ENCODE measurements around the gene BCL7C. TPM values are rescaled to one million over a fixed set of nuclear protein-coding genes. Genes with fewer than 3 reads are reported as not detected.

The BCL7C gene
- total RNA-seq, 1 experiment from 2014 or later, result 45.8 TPM

DNA sequence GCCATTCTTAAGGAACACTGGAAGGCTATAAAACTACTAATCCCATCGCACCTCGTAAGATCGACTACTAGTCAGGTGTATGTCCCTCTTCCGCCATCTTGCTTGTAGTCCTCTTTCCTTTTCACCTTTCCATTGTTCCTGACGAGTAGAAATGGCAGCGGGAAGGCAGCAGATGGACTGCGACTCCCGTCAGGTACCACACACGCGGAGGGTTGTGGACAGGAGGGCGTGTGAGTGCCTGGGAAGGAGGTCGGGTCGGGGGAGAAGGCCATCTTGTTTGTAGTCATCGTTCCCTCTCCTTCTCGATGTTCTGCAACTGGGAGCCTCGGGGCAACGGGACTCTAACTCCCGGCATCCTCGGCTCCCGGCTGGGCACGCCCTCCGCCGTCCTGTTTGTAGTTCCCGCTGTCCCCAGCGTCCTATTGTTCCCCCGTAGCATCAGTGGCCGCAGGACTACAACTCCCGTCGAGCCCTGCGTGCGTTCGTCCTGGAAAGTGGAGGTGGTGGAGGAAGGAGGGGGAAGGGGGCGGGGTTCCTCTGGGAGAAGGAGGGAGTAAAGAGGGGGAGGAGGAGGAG is 29.2 kb upstream of the BCL7C start:
- CTCF ChIA-PET, result no interaction called here

DNA sequence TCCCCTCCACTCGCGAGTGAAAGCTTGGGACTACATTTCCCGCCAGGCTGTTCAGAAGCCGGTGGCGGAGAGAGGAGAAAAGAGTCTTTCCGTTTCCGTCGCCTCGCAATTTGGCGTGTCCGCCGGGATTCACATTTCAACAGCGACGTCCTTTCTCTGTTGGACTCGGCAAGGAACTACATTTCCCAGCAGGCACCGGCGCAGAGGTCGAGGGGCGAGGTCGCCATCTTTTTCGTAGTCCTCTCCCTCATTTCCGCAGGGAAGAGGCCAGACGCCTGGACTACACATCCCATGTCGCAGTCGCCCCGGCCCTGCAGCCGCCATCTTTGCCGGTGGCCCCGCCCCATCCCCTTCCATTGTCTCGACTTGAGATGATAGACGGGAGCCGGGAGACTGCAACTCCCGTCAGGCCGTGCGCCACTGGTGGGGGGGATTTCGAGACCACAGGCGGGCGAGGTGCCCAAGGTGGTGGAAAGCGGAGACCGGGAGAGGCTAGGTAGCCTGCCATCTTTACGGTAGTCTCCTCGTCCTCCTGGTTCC is 28.6 kb upstream of the BCL7C start:
- POLR2A ChIA-PET, result no interaction called here

More for the DNA sequence above, 29.2 kb upstream of the BCL7C start:
- H3K27me3 ChIP-seq (ENCODE audit: control insufficient read depth, insufficient read depth, low read length), result no peaks in the 10 kb centered on the region
- 0 out of 2 replicates have a peak, but pooled peaks have one; percentile 5 for TF ChIP-seq TCF7L2 (IDR thresholded peaks at IDR 0.05; ENCODE audit: low read depth, low read length)
- TF ChIP-seq, protein P1, sequence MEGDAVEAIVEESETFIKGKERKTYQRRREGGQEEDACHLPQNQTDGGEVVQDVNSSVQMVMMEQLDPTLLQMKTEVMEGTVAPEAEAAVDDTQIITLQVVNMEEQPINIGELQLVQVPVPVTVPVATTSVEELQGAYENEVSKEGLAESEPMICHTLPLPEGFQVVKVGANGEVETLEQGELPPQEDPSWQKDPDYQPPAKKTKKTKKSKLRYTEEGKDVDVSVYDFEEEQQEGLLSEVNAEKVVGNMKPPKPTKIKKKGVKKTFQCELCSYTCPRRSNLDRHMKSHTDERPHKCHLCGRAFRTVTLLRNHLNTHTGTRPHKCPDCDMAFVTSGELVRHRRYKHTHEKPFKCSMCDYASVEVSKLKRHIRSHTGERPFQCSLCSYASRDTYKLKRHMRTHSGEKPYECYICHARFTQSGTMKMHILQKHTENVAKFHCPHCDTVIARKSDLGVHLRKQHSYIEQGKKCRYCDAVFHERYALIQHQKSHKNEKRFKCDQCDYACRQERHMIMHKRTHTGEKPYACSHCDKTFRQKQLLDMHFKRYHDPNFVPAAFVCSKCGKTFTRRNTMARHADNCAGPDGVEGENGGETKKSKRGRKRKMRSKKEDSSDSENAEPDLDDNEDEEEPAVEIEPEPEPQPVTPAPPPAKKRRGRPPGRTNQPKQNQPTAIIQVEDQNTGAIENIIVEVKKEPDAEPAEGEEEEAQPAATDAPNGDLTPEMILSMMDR (IDR thresholded peaks at IDR 0.05), result no peak
- intact Hi-C loops (cut with micrococcal nuclease; ENCODE audit: unreplicated experiment), result no loop called here
- no peaks in the 10 kb centered on the region for H3K9me3 ChIP-seq (ENCODE audit: control insufficient read depth, insufficient read depth, low read depth, low read length)
- BruUV-seq (replicated peaks), result no TSS peak
- DNase-seq (ENCODE audit: low read depth, low spot score), result peak; percentile 99
- H3K36me3 ChIP-seq (ENCODE audit: control insufficient read depth, insufficient read depth, low read length), result no peaks in the 10 kb centered on the region
- peak overlapping the region; percentile 87 to 91 for H3K4me3 ChIP-seq (ENCODE audit: low read depth in 2 of 2, low read length in 2 of 2)
- POLR2A ChIA-PET, result no interaction called here
- H3K4me1 ChIP-seq (ENCODE audit: control insufficient read depth, insufficient read depth, low read length), result peaks cover 9% of the 10 kb centered on the region
- in situ Hi-C loops (cut with HindIII; ENCODE audit: low pct_unique_long_range_greater_than_20kb, low sequenced_read_pairs), result no loop called here
- H3K27ac ChIP-seq (ENCODE audit: low read length), result peak overlapping the region; percentile 99
- peak; percentile 86 for ATAC-seq

More for the DNA sequence above, 28.6 kb upstream of the BCL7C start:
- Histone ChIP-seq H3K4me1 (ENCODE audit: control insufficient read depth, insufficient read depth, low read length) (peaks cover 9% of the 10 kb centered on the region), H3K4me3 (ENCODE audit: low read depth in 2 of 2, low read length in 2 of 2) (peak overlapping the region; percentile 87 to 91), H3K9me3 (ENCODE audit: control insufficient read depth, insufficient read depth, low read depth, low read length) (no peaks in the 10 kb centered on the region), H3K36me3 (ENCODE audit: control insufficient read depth, insufficient read depth, low read length) (no peaks in the 10 kb centered on the region), H3K27me3 (ENCODE audit: control insufficient read depth, insufficient read depth, low read length) (no peaks in the 10 kb centered on the region), H3K27ac (ENCODE audit: low read length) (peak overlapping the region; percentile 99)
- CTCF ChIA-PET, result no interaction called here
- peak; percentile 99 for DNase-seq (ENCODE audit: low read depth, low spot score)
- intact Hi-C loops (cut with micrococcal nuclease; ENCODE audit: unreplicated experiment), result no loop called here
- in situ Hi-C loops (cut with HindIII; ENCODE audit: low pct_unique_long_range_greater_than_20kb, low sequenced_read_pairs), result no loop called here
- TSS peak; percentile 91 for BruUV-seq (replicated peaks)
- peak; percentile 92 for ATAC-seq
- TF ChIP-seq, protein P2, sequence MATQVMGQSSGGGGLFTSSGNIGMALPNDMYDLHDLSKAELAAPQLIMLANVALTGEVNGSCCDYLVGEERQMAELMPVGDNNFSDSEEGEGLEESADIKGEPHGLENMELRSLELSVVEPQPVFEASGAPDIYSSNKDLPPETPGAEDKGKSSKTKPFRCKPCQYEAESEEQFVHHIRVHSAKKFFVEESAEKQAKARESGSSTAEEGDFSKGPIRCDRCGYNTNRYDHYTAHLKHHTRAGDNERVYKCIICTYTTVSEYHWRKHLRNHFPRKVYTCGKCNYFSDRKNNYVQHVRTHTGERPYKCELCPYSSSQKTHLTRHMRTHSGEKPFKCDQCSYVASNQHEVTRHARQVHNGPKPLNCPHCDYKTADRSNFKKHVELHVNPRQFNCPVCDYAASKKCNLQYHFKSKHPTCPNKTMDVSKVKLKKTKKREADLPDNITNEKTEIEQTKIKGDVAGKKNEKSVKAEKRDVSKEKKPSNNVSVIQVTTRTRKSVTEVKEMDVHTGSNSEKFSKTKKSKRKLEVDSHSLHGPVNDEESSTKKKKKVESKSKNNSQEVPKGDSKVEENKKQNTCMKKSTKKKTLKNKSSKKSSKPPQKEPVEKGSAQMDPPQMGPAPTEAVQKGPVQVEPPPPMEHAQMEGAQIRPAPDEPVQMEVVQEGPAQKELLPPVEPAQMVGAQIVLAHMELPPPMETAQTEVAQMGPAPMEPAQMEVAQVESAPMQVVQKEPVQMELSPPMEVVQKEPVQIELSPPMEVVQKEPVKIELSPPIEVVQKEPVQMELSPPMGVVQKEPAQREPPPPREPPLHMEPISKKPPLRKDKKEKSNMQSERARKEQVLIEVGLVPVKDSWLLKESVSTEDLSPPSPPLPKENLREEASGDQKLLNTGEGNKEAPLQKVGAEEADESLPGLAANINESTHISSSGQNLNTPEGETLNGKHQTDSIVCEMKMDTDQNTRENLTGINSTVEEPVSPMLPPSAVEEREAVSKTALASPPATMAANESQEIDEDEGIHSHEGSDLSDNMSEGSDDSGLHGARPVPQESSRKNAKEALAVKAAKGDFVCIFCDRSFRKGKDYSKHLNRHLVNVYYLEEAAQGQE (IDR thresholded peaks at IDR 0.05; ENCODE audit: insufficient read depth in 1 of 2, low read depth in 2 of 2, low read length in 1 of 2), result no peak
- TF ChIP-seq TCF7L2 (IDR thresholded peaks at IDR 0.05; ENCODE audit: low read depth, low read length) (0 out of 2 replicates have a peak, but pooled peaks have one; percentile 14), POLR2AphosphoS5 (IDR thresholded peaks at IDR 0.05; ENCODE audit: low read depth, low read length) (peak; percentile 47; the same call in 1 of the 2 replicates)
